Raji (cell line): ENCODE results near the gene NOXO1.

Experiments used
- POLR2A ChIP-seq: IDR thresholded peaks from 2 replicates; pipeline ENCODE4 v1.6.1; 2011; ENCODE audit warnings: low read depth, low read length, control low read depth; ENCODE audit not compliant: insufficient read depth

NOXO1 gene

DNA sequence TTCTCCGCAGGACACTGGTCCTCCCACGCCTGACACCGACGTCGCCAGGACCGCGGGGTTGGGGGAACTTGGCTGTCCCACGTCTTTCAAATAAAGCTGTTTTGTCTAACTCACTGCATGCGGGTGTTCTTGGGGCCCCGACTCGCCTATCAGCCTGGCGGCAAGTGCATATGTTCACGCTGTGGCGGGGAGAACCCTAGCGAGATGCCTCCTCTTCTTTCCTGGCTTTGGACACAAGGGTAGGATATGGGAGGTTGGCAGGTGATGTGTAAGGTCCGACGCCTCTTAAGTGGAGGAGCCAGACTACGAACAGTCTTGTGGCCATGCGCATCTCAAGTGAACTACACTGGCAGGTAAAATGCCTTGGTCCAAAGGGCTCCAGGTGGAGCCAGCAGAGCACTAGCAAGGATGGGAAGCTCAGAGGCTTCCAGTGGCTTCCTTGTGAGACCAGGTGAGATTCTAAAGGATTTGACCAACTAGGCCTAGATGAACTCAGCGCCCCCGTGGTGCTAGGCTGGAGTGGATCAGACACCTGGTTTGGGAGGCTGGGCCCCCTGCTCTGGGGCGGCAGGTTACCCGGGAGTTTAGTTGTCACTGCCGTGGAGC, 15.8 kb downstream of the NOXO1 start:
- TF ChIP-seq POLR2A = 0 out of 2 replicates have a peak, but pooled peaks have one; percentile 9

DNA sequence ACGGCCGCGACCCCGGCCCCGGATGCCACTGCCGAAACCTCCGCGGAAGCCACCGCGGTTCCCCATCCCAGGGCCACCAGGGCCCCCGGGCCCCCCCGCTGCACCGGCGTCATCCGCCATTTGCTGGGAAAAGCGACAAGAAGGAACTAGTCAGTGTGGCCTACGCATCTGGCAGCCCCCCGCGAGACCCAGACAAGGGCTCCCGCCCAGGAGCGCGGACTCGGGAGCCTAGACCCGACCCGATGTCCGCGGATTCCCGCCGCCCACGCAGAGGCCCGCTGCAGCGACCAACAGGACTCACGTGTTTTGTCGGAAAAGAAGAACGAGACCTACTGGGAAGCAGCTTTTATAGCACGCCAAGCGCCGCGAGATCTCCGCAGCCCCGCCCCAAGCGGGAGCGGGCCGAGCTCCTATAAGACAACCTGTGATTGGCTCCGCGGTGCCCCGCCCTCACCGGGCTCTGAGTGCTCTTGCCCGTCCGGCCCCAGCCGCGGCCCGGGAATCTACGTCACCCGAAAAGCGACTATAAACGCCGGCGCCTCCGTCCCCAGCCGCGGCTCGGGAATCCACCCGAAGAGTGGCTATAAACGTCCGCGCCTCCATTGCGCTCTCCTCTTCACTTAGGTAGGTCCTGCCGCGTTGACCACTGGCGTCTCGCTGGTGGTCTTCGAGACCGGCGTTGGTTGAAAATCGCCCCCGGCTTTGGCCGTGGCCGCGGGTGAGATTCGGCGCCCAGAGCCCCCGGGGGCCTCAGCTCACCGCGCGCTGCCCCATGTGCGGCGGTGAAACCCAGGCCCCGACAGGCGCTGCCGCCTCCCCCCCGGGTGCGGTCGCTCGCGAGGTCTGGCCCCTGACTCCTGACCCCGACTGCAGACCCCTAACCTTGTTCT, 16.5 kb downstream of the NOXO1 start, which contains the start of gene RPS2:
RPS2 (minus strand) TSS at position 321 of the 890 bp plus-strand sequence; CDS start at position 120, 201 bp downstream.
- peak; percentile 99 for TF ChIP-seq POLR2A

DNA sequence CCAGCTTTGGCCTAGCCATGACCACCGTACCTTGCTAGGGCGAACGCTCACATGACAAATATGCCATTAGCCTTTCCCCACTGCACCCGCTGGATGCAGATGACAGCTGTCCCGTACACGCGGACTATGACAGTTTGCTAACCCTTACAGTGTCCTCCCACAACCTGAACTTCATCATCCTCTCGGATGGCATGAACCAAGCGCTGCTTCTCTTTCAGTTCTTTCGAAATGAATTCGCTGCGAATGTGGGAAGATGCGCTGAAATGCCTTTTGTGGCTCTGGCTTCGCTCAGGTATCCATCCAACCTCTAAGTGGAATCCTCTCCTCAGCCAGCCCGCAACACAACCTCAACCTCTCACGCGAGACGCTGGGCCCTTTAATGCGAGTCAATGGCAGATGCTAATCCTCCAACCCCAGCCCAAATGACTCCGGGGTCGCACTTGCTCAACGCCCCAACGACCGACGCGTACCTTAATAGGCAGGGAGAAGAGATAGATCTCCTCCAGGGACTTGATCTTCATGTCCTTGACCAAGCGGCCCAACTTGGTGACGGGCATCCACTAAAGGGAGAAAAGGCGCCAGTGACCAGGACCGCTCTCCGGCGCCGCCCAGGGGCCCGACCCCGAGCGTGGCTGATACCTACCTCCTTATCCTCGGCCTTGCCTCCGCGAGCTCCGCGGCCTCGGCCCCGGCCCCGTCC, 17.3 kb downstream of the NOXO1 start:
- TF ChIP-seq POLR2A = 0 out of 2 replicates have a peak, but pooled peaks have one; percentile 11

DNA sequence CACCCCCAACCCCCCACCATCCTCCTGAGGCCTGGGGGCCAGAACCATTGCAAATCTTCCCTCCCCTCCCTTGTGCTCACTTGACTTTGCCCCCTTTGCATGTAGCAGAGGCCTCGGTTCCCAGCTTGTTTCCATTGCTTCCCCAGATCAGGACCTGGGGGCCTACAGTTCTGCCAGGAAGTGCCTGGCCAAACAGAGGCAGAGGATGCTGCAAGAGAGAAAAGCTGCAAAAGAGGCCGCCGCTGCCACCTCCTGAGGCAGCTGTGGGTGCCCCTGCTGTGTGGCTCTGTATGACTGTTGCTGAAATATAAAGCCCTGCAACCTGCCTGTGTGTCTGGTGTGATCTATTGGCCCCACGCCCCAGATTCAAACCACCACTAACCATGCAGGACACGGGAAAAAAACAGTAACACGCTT, 19.6 kb downstream of the NOXO1 start:
- no peak for TF ChIP-seq POLR2A

DNA sequence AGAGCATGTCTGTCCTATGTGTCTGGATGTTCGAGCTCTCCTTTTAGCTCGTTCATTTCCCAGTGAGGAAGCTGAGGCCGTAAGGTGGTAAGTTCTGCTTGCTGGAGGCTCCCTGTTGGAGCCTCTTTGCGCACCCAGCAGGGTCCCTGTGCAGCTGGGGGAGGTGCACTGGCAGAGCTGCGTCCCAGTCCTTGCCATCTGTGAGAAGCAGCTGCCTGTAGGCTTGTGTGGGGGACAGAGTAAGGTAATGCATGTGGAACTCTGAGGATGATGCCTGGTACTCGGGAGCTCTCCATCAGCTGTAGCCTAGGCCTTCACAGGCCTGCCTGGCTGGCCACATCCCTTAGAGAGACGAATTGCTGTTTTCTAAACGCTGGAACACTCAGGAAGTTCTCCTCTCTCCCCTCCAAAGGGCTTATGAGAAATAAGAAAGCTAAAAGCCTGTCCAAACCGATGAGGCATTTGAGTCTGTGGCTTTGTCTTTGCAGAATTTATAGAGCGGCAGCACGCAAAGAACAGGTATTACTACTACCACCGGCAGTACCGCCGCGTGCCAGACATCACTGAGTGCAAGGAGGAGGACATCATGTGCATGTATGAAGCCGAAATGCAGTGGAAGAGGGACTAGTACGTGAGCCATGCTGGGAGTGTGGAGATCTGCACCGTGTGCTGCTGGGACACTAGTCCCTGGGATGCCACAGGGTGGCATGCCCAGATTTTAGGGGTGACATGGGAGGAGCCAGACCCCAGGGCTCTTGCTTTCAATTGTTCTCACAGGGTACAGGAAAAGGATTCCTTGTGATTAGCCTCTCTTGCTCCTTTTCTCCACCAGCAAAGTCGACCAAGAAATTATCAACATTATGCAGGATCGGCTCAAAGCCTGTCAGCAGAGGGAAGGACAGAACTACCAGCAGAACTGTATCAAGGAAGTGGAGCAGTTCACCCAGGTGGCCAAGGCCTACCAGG, 20.3 kb downstream of the NOXO1 start:
- peak; percentile 82 for TF ChIP-seq POLR2A

DNA sequence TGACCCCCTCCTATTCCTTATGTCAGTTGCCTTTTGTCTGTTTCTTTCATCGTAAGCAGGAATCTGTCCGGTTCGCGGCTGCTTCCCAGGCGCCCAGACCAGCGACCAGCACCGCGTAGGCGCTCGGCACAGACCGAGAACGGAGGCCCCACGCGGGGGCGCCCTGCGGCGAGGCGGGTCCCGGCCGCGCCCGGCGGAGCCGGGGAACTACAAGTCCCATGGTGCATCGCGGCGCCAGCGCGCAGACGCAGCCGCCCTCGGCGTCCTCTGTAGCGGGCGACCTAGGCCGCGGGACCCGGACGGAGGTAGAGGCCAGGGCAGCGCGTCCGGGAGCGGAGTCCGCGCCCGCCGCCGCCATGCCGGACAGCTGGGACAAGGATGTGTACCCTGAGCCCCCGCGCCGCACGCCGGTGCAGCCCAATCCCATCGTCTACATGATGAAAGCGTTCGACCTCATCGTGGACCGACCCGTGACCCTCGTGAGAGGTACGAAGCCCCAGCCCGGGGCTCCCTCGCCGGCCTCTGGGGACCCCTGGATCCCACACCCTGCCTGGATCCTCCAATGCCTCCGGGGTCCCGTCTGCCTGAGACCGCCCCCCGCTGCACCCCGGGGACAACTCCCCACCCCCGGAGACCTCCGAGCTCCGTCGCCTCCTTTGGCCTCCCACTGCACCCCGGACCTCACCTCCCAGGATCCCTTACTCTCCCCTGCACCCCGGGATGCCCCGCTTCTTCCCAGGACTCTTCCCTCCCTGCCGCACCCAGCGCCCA, 21.8 kb downstream of the NOXO1 start, which contains the start of gene NDUFB10:
NDUFB10 (plus strand) TSS at position 270 of the 771 bp plus-strand sequence; CDS start at position 357, 87 bp downstream.
- peak; percentile 95 for TF ChIP-seq POLR2A

DNA sequence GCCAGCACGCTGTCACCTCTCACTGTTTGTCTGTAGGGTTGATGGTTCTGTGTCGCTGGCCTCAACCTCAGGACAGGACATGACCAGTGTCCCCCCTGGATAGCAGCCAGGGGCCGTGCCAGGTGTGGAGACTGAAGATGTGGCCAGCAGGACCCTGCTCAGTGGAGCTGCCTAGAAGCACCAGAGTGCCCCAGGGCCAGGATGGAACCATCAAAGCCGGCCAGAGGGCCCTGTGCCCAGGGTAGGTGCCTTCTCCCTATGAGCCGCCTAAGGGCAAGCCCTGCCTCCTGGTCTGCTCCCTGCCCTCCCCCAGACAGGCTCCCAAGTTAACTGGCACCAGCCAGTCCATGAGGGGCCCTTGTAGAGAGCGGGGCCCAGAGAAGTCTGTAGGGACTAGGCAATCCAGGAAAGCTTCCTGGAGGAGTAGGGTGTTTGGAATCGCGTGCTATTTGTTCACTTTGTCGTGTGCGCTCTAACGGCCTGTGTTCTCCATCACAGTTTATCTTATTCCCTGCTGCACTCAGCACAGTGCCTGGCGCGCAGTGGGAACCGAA, 22.5 kb downstream of the NOXO1 start:
- no peak for TF ChIP-seq POLR2A

DNA sequence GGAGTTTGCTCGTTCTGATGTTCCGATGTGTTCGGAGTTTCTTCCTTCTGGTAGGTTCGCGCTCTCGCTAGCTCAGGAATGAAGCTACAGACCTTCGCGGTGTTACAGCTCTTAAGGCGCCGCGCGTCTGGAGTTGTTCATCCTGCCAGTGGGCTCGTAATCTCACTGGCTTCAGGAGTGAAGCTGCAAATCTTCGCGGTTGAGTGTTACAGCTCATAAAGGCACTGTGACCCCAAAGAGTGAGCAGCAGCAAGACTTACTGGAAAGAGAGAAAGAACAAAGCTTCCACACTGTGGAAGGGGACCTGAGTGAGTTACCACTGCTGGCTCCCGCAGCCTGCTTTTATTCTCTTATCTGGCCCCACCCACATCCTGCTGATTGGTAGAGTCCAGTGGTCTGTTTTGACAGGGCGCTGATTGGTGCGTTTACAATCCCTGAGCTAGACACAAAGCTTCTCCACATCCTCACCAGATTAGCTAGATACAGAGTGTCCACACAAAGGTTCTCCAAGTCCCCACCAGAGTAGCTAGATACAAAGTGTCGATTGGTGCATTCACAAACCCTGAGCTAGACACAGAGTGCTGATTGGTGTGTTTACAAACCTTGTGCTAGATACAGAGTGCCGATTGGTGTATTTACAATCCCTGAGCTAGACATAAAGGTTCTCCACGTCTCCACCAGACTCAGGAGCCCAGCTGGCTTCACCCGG, 23.7 kb downstream of the NOXO1 start:
- TF ChIP-seq POLR2A = peak; percentile 50

DNA sequence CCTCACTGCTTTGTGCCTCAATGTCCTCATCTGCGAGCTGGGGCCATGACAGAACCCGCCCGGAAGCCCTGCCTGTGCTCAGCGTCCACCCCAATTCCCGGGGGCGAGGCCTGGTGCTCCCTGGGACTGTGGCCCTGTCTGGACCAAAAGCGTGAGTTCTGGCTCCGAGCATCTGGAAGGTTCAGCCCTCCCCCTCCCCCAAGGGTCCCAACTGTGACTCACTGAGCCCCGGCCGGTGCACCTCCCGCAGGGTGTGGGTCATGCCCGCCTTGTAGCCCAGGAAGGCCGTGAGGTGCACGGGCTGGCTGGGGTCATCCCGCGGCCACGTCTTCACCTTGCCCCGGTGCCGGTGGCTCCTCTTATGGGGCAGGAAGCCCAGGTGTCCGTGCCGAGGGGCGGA, 27.5 kb downstream of the NOXO1 start:
- no peak for TF ChIP-seq POLR2A

DNA sequence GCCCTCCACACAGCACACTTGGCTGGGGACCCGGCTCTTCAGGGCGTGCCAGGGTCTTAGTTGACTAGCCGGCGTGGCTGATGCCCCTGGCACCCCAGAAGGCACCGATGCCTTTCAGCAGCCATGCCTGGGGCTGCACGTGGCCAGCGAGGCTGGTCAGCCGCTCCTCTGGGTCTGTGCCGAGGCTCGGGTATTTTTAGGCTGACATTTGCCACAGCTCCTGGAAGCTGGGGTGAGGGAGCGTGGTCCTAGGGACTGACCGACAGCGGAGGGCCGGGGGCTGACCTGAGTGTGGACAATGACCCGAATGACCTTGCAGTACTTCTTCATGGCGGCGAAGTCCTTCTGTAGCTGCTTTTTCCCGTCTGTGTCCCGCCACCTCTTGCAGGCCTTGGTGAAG, 30.7 kb downstream of the NOXO1 start:
- no peak for TF ChIP-seq POLR2A

DNA sequence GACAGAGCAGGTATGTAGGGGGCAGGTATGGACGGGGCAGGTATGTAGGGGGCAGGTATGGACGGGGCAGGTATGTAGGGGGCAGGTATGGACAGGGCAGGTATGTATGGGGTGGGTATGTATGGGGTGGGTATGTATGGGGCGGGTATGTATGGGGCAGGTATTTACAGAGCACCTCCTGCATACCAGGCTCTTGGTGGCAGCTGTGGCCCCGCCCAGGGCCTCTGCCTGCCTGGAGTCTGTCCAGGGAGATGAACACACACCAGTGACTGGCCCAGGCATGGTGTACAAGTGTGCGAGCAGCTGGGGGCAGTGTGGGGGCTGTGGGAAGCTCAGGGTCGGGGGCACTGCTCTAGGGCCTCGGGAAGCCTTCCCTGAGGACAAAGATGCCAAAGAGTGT, 31.2 kb downstream of the NOXO1 start:
- TF ChIP-seq POLR2A = no peak

DNA sequence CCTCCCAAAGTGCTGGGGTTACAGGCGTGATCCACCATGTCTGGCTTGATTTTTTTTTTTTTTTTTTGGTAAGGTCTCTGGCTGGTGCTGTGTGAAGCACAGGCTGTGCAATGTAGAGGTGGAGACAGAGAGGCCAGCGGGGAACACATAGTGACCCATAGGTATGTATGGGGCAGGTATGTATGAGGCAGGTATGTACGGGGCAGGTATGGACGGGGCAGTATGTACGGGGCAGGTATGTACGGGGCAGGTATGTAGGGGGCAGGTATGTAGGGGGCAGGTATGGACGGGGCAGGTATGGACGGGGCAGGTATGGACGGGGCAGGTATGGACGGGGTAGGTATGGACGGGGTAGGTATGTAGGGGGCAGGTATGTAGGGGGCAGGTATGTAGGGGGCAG, 31.8 kb downstream of the NOXO1 start:
- no peak for TF ChIP-seq POLR2A

DNA sequence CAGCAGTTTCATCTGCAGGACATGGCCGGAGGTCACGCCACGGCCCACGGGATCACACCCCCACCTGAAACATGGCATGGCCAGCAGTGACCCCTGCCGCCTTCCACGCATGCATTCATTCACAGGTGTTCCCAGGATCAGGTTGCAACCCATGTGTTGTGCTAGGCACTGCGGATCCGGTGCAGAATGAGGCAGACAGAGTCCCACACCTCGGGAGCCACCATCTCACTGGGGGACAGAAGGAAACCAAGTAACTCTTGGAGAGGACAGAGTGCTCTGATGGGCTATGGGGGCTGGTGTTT, 33.9 kb downstream of the NOXO1 start:
- TF ChIP-seq POLR2A = no peak
